Adrenal gland (tissue), 5 donors: ENCODE measurements around the gene NUFIP2.

Source experiments
- POLR2A ChIP-seq, 2 donors: fragments of 450-650 bp; IDR thresholded peaks; one replicate each; pipeline ENCODE4 v1.6.1; 2017; ENCODE audit warnings: antibody characterized with exemption in 2 of 2, mild to moderate bottlenecking in 2 of 2, moderate library complexity in 1 of 2
- TF ChIP-seq, protein P1 (sequence below), 6 experiments: fragments of 450-650 bp in 4 of 6; fragments of 200-600 bp in 2 of 6; sonication (generic) in 1 of 6; IDR thresholded peaks; 1 replicate in 5 of 6; 2 replicates in 1 of 6; pipeline versions ENCODE4 v1.5.1 to v1.8.0; 2016 to 2021; ENCODE audit warnings: antibody characterized with exemption in 6 of 6, mild to moderate bottlenecking in 2 of 6, moderate library complexity in 1 of 6
- donor health status: DM: no; HTN: no; CAD: no.

DNA sequence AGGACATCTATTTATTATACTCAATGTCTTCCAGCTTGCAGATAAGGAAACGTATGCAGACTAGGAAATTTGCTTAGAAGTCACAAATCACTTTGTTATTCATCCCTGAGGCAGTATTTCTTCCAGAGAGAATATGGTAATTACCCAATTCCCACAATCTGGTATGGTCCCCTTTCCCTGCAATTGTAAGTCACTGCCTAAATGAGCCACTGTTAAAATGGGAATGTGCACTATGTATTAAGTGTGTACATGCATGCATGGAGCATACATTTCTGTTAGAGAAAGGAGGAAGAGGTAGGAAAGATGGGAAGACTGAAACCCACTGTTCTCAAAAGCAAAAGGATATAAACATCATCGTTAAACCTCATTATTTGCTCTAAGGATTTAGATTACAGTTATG, 10.0 kb downstream of the NUFIP2 start:
- TF ChIP-seq, protein P1, sequence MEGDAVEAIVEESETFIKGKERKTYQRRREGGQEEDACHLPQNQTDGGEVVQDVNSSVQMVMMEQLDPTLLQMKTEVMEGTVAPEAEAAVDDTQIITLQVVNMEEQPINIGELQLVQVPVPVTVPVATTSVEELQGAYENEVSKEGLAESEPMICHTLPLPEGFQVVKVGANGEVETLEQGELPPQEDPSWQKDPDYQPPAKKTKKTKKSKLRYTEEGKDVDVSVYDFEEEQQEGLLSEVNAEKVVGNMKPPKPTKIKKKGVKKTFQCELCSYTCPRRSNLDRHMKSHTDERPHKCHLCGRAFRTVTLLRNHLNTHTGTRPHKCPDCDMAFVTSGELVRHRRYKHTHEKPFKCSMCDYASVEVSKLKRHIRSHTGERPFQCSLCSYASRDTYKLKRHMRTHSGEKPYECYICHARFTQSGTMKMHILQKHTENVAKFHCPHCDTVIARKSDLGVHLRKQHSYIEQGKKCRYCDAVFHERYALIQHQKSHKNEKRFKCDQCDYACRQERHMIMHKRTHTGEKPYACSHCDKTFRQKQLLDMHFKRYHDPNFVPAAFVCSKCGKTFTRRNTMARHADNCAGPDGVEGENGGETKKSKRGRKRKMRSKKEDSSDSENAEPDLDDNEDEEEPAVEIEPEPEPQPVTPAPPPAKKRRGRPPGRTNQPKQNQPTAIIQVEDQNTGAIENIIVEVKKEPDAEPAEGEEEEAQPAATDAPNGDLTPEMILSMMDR (IDR thresholded peaks at IDR 0.05) = no peak
- TF ChIP-seq POLR2A (IDR thresholded peaks at IDR 0.05) = no peak
